HG03108 (cell line): ENCODE measurements around the gene MICB.
"Not testable (repeated sequence)": the region's sequence is repeated elsewhere in the genome, so short reads cannot be mapped to it uniquely, and the experiment has no call there.

Experiments
- ATAC-seq: cut with Tn5 transposase; IDR thresholded peaks from one replicate; pipeline ENCODE4 v1.9.1; 2021; ENCODE audit warnings: moderate library complexity; ENCODE audit not compliant: unreplicated experiment

MICB gene

GRCh38 chr6:31498748-31499147 lies 803 bp downstream of the MICB start:
- ATAC-seq, result no peak

- not testable (repeated sequence) for ATAC-seq
These were observed 1.7 kb downstream of the MICB start for GRCh38 chr6:31499648-31500047.

- no peak for ATAC-seq
These were observed 4.6 kb downstream of the MICB start for GRCh38 chr6:31502586-31502985.

GRCh38 chr6:31509036-31509435 lies 11.1 kb downstream of the MICB start:
- ATAC-seq, result not testable (repeated sequence)

GRCh38 chr6:31510007-31510406 lies 12.1 kb downstream of the MICB start:
- ATAC-seq, result no peak

- no peak for ATAC-seq
These were observed 15.7 kb downstream of the MICB start for GRCh38 chr6:31513456-31514165.

GRCh38 chr6:31521835-31522234 lies 23.9 kb downstream of the MICB start:
- no peak for ATAC-seq

GRCh38 chr6:31525553-31525931 lies 27.6 kb downstream of the MICB start:
- no peak for ATAC-seq

- no peak for ATAC-seq
These were observed 28.1 kb downstream of the MICB start for GRCh38 chr6:31525932-31526591.

GRCh38 chr6:31528307-31528777 lies 30.4 kb downstream of the MICB start:
- no peak for ATAC-seq

- ATAC-seq, result no peak
These were observed 30.9 kb downstream of the MICB start, which contains the start of gene MCCD1 for GRCh38 chr6:31528821-31529328. Gene MCCD1 (plus strand): TSS chr6:31528962. CDS start chr6:31529015, 53 bp downstream.

GRCh38 chr6:31529329-31530150 lies 31.6 kb downstream of the MICB start:
- no peak for ATAC-seq

GRCh38 chr6:31530659-31531058 lies 32.7 kb downstream of the MICB start:
- no peak for ATAC-seq

GRCh38 chr6:31531162-31531561 lies 33.2 kb downstream of the MICB start:
- ATAC-seq, result no peak

GRCh38 chr6:31531771-31532643 lies 34.1 kb downstream of the MICB start:
- ATAC-seq, result no peak

GRCh38 chr6:31532644-31533454 lies 34.9 kb downstream of the MICB start:
- ATAC-seq, result no peak

GRCh38 chr6:31533455-31533841 lies 35.5 kb downstream of the MICB start:
- no peak for ATAC-seq

GRCh38 chr6:31534011-31534410 lies 36.1 kb downstream of the MICB start:
- no peak for ATAC-seq

GRCh38 chr6:31534521-31535040 lies 36.6 kb downstream of the MICB start:
- ATAC-seq, result no peak
